ENCODE results near the gene PAPOLG. TPM values are rescaled to one million over a fixed set of nuclear protein-coding genes. Genes with fewer than 3 reads are reported as not detected.

The PAPOLG gene
- polyA plus RNA-seq, 3 donors = 4.7 to 8.9 (median 8.0) TPM

GRCh38 chr2:60822987-60823386, 66.9 kb downstream of the PAPOLG start:
- Histone ChIP-seq H3K9ac (ENCODE audit: insufficient read depth, low read length, poor library complexity, severe bottlenecking) (no peak overlapping the region), H3K4me1 (ENCODE audit: control insufficient read depth in 1 of 2, insufficient read depth in 2 of 2, low read length in 2 of 2) (peaks cover 9% of the 10 kb centered on the region in 2 donors), H3K79me2 (ENCODE audit: insufficient read depth, low read length) (no peaks in the 10 kb centered on the region), H3K4me3 (replicated peaks in 1 of 3; ENCODE audit: low read depth in 2 of 3, low read length in 3 of 3) (no peak overlapping the region), H3K9me3 (replicated peaks in 1 of 2; ENCODE audit: control insufficient read depth in 1 of 2, insufficient read depth in 1 of 2, low read length in 2 of 2) (no peaks in the 10 kb centered on the region), H3K27me3 (ENCODE audit: control insufficient read depth in 2 of 2, insufficient read depth in 2 of 2, low read length in 2 of 2) (no peaks in the 10 kb centered on the region), H4K20me1 (ENCODE audit: insufficient read depth, low read length) (no peaks in the 10 kb centered on the region), H2AFZ (ENCODE audit: insufficient read depth, low read depth, low read length, poor library complexity, severe bottlenecking) (no peak overlapping the region), H3K27ac (ENCODE audit: low read depth in 1 of 2, low read length in 2 of 2) (no peak overlapping the region), H3K4me2 (replicated peaks; ENCODE audit: extremely low read depth, low read length, poor library complexity, severe bottlenecking) (no peak overlapping the region), H3K36me3 (replicated peaks in 1 of 2; ENCODE audit: control insufficient read depth in 1 of 2, insufficient read depth in 2 of 2, low read length in 2 of 2) (no peaks in the 10 kb centered on the region)
- H3K27ac Mint-ChIP-seq = no peak overlapping the region
- peaks cover 0 to 5% (median 1%) of the 10 kb centered on the region in 3 donors for H3K27me3 Mint-ChIP-seq (ENCODE audit: low read depth in 3 of 3)
- intact Hi-C loops (cut with micrococcal nuclease) = no loop called here
- TF ChIP-seq CTCF (IDR thresholded peaks at IDR 0.05) = no peak
- peaks cover 29% of the 10 kb centered on the region for H3K4me1 Mint-ChIP-seq
- WGBS (ENCODE audit: insufficient coverage) = 100% methylated on average over 2 of the region's 4 CpGs
- no peak for DNase-seq
- peaks cover 0 to 3% (median 0%) of the 10 kb centered on the region in 7 donors for H3K9me3 Mint-ChIP-seq
- no peaks in the 10 kb centered on the region for H3K36me3 Mint-ChIP-seq
- no peak overlapping the region for H3K4me3 Mint-ChIP-seq

DNA sequence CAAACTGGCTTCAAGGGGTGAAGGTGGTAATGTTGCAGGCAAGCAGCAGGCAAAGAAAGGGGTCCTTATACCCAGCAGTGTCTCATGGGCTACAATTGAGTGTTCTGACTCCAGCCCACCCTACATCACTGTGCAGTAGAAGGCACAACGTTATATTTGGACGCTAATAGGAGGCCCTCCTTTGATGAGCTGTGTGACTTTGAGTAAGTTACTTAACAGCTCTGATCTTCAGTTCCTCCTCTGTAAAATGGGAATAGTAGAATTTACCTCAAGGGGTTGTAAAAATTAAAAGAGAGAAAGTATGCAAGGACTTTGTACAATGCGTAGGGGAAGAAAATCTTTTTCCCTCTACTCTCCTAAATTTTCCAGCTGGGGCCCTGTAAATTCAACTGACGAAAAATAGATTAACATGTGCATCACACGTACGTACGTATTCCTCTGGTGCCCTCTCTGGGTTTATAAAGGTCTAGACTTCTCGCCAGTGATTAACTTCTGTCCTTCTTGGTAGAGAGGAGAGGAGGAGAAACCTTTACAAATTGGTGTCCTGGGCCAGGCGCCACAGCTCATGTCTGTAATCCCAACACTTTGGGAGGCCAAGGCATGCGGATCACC, 67.7 kb downstream of the PAPOLG start:
- TF ChIP-seq CTCF (IDR thresholded peaks at IDR 0.05) = no peak
- intact Hi-C loops (cut with micrococcal nuclease) = no loop called here

More for the DNA sequence above, 67.7 kb downstream of the PAPOLG start:
- 93% methylated on average over 4 of the region's 10 CpGs for WGBS (ENCODE audit: insufficient coverage)
- peaks cover 9% of the 10 kb centered on the region in 2 donors for H3K4me1 ChIP-seq (ENCODE audit: control insufficient read depth in 1 of 2, insufficient read depth in 2 of 2, low read length in 2 of 2)
- H3K4me2 ChIP-seq (replicated peaks; ENCODE audit: extremely low read depth, low read length, poor library complexity, severe bottlenecking) = no peak overlapping the region
- H3K4me3 ChIP-seq (replicated peaks in 1 of 3; ENCODE audit: low read depth in 2 of 3, low read length in 3 of 3) = no peak overlapping the region
- no peak overlapping the region for H2AFZ ChIP-seq (ENCODE audit: insufficient read depth, low read depth, low read length, poor library complexity, severe bottlenecking)
- H3K27me3 Mint-ChIP-seq (ENCODE audit: low read depth in 3 of 3) = peaks cover 0 to 5% (median 1%) of the 10 kb centered on the region in 3 donors
- H3K4me1 Mint-ChIP-seq = peaks cover 22% of the 10 kb centered on the region
- peaks cover 0 to 3% (median 0%) of the 10 kb centered on the region in 7 donors for H3K9me3 Mint-ChIP-seq
- H3K27me3 ChIP-seq (ENCODE audit: control insufficient read depth in 2 of 2, insufficient read depth in 2 of 2, low read length in 2 of 2) = no peaks in the 10 kb centered on the region
- no peaks in the 10 kb centered on the region for H3K9me3 ChIP-seq (replicated peaks in 1 of 2; ENCODE audit: control insufficient read depth in 1 of 2, insufficient read depth in 1 of 2, low read length in 2 of 2)
- no peak overlapping the region for H3K27ac ChIP-seq (ENCODE audit: low read depth in 1 of 2, low read length in 2 of 2)
- H3K79me2 ChIP-seq (ENCODE audit: insufficient read depth, low read length) = no peaks in the 10 kb centered on the region
- H3K4me3 Mint-ChIP-seq = no peak overlapping the region
- H3K27ac Mint-ChIP-seq = no peak overlapping the region
- no peaks in the 10 kb centered on the region for H3K36me3 ChIP-seq (replicated peaks in 1 of 2; ENCODE audit: control insufficient read depth in 1 of 2, insufficient read depth in 2 of 2, low read length in 2 of 2)
- no peak overlapping the region for H3K9ac ChIP-seq (ENCODE audit: insufficient read depth, low read length, poor library complexity, severe bottlenecking)
- H4K20me1 ChIP-seq (ENCODE audit: insufficient read depth, low read length) = no peaks in the 10 kb centered on the region
- no peaks in the 10 kb centered on the region for H3K36me3 Mint-ChIP-seq
- no peak for DNase-seq

Data from CD14-positive monocyte (primary cell).